GM12865 (cell line): ENCODE measurements around the gene CLDND1.

Source experiments
- DNase-seq: peaks from one replicate; pipeline ENCODE4 v3.0.0; 2010; ENCODE audit warnings: low read depth
- H3K4me3 ChIP-seq: 2 replicates; pipeline ENCODE4 v1.5.1; 2011; ENCODE audit warnings: mild to moderate bottlenecking, low read depth, low read length, control low read depth
- CTCF ChIP-seq: IDR thresholded peaks from 2 replicates; pipeline ENCODE4 v1.5.1; 2011; ENCODE audit warnings: low read length, control low read depth, low read depth, inconsistent platforms; ENCODE audit not compliant: insufficient read depth; ENCODE audit errors: missing control alignments

The CLDND1 gene

GRCh38 chr3:98531622-98532274, 9.0 kb upstream of the CLDND1 start, which contains the start of gene GPR15:
GPR15 (plus strand) TSS chr3:98531978; CDS start chr3:98532034, 56 bp downstream.
- TF ChIP-seq CTCF, result no peak
- DNase-seq, result peak; percentile 91
- H3K4me3 ChIP-seq, result peak within 1 kb of the TSS; percentile 72

- peak overlapping the region; percentile 72 for H3K4me3 ChIP-seq
- DNase-seq, result peak; percentile 61
- no peak for TF ChIP-seq CTCF
These were observed 8.0 kb upstream of the CLDND1 start for GRCh38 chr3:98530676-98531075.

- H3K4me3 ChIP-seq, result peak overlapping the region; percentile 72
- DNase-seq, result no peak
- no peak for TF ChIP-seq CTCF
These were observed 7.3 kb upstream of the CLDND1 start for GRCh38 chr3:98529856-98530459.

GRCh38 chr3:98528474-98529346, 6.0 kb upstream of the CLDND1 start:
- H3K4me3 ChIP-seq, result peak overlapping the region; percentile 72
- no peak for DNase-seq
- TF ChIP-seq CTCF, result no peak

- DNase-seq, result peak; percentile 67
- no peak for TF ChIP-seq CTCF
- peak overlapping the region; percentile 72; the same call in 1 of the 2 replicates for H3K4me3 ChIP-seq
These were observed 2.8 kb upstream of the CLDND1 start for GRCh38 chr3:98525494-98525893.

GRCh38 chr3:98521897-98522543, 682 bp downstream of the CLDND1 start:
- DNase-seq, result peak; percentile 83
- peak overlapping the region; percentile 88 for H3K4me3 ChIP-seq
- TF ChIP-seq CTCF, result no peak
